ENCODE data around the gene KNDC1. TPM values are rescaled to one million over a fixed set of nuclear protein-coding genes. Genes with fewer than 3 reads are reported as not detected.

Gene KNDC1
- polyA plus RNA-seq, 5 donors, result 2.5 to 4.9 (median 4.3) TPM

- DNase-seq, result no peak
These were observed 115.0 kb downstream of the KNDC1 start for GRCh38 chr10:133274751-133275683.

- no peak for DNase-seq
These were observed 115.7 kb downstream of the KNDC1 start for GRCh38 chr10:133275684-133276092.

Other genes with a start within 250 kb of the KNDC1 start
- 1 to 10 TPM; 2.3 to 5.2 (median 3.8) TPM for gene CFAP46, start 217.6 kb upstream of the KNDC1 start, polyA plus RNA-seq (ENCODE audit: insufficient read depth in 1 of 5, insufficient read length in 5 of 5, low replicate concordance in 1 of 5)
- gene ADGRA1, start 72.3 kb upstream of the KNDC1 start, polyA plus RNA-seq (ENCODE audit: insufficient read depth in 1 of 5, insufficient read length in 5 of 5, low replicate concordance in 1 of 5), result under 1 TPM in 4 of 5 donors, not detected in 1; 0.08 to 0.28 (median 0.10) TPM
- under 1 TPM in 1 of 5 donors, not detected in 4; 0.09 TPM for gene UTF1, start 70.0 kb downstream of the KNDC1 start, polyA plus RNA-seq (ENCODE audit: insufficient read depth in 1 of 5, insufficient read length in 5 of 5, low replicate concordance in 1 of 5)
- under 1 TPM; 0.09 to 0.32 (median 0.21) TPM for gene VENTX, start 77.6 kb downstream of the KNDC1 start, polyA plus RNA-seq (ENCODE audit: insufficient read depth in 1 of 5, insufficient read length in 5 of 5, low replicate concordance in 1 of 5)
- gene ADAM8, start 116.6 kb downstream of the KNDC1 start, polyA plus RNA-seq (ENCODE audit: insufficient read depth in 1 of 5, insufficient read length in 5 of 5, low replicate concordance in 1 of 5), result 1 to 10 TPM; 2.0 to 4.4 (median 2.6) TPM
- gene TUBGCP2, start 148.7 kb downstream of the KNDC1 start, polyA plus RNA-seq (ENCODE audit: insufficient read depth in 1 of 5, insufficient read length in 5 of 5, low replicate concordance in 1 of 5), result 10 to 100 TPM; 45.4 to 60.0 (median 54.9) TPM
- 10 to 100 TPM; 39.1 to 55.9 (median 41.4) TPM for gene ZNF511, start 148.7 kb downstream of the KNDC1 start, polyA plus RNA-seq (ENCODE audit: insufficient read depth in 1 of 5, insufficient read length in 5 of 5, low replicate concordance in 1 of 5)
- under 1 TPM in 3 of 5 donors, not detected in 2; 0.29 to 0.31 (median 0.31) TPM for gene CALY, start 176.7 kb downstream of the KNDC1 start, polyA plus RNA-seq (ENCODE audit: insufficient read depth in 1 of 5, insufficient read length in 5 of 5, low replicate concordance in 1 of 5)
- gene PRAP1, start 187.2 kb downstream of the KNDC1 start, polyA plus RNA-seq (ENCODE audit: insufficient read depth in 1 of 5, insufficient read length in 5 of 5, low replicate concordance in 1 of 5), result under 1 TPM in 4 of 5 donors, not detected in 1; 0.29 to 0.74 (median 0.61) TPM
- 10 to 100 TPM in 2 of 5 donors, 1 to 10 TPM in 3; 6.7 to 13.9 (median 8.1) TPM for gene FUOM, start 197.8 kb downstream of the KNDC1 start, polyA plus RNA-seq (ENCODE audit: insufficient read depth in 1 of 5, insufficient read length in 5 of 5, low replicate concordance in 1 of 5)
- 10 to 100 TPM; 66.9 to 92.0 (median 73.4) TPM for gene ECHS1, start 213.1 kb downstream of the KNDC1 start, polyA plus RNA-seq (ENCODE audit: insufficient read depth in 1 of 5, insufficient read length in 5 of 5, low replicate concordance in 1 of 5)
- gene PAOX, start 219.0 kb downstream of the KNDC1 start, polyA plus RNA-seq (ENCODE audit: insufficient read depth in 1 of 5, insufficient read length in 5 of 5, low replicate concordance in 1 of 5), result 1 to 10 TPM; 3.7 to 8.5 (median 5.7) TPM
- gene MTG1, start 233.9 kb downstream of the KNDC1 start, polyA plus RNA-seq (ENCODE audit: insufficient read depth in 1 of 5, insufficient read length in 5 of 5, low replicate concordance in 1 of 5), result 10 to 100 TPM; 51.1 to 71.4 (median 62.9) TPM